BJ (cell line): ENCODE measurements around the gene ZNG1F. TPM values are rescaled to one million over a fixed set of nuclear protein-coding genes. Genes with fewer than 3 reads are reported as not detected.
"Not testable (repeated sequence)": the region's sequence is repeated elsewhere in the genome, so short reads cannot be mapped to it uniquely, and the experiment has no call there.

Experiments
- CTCF ChIA-PET: fragments of 350-600 bp; formaldehyde crosslinking; extraction: SDS; loops from one replicate; lab custom pipeline; 2021; ENCODE audit warnings: antibody characterized with exemption, inconsistent platforms; lab: Yijun Ruan, JAX
- POLR2A ChIA-PET: fragments of 300-600 bp; sonication (Branson Sonifier 250); formaldehyde crosslinking; extraction: SDS; loops from one replicate; lab custom pipeline; 2021; ENCODE audit warnings: antibody characterized with exemption; lab: Charles Lee
- DNase-seq: peaks from one replicate; pipeline ENCODE4 v3.0.0-alpha.2; 2011; ENCODE audit warnings: low read depth
- H3K27me3 ChIP-seq: 2 replicates; pipeline ENCODE4 v1.6.0; 2011; ENCODE audit warnings: low read length; ENCODE audit not compliant: control insufficient read depth, insufficient read depth
- H3K36me3 ChIP-seq: 2 replicates; pipeline ENCODE4 v1.5.1; 2011; ENCODE audit warnings: low read length; ENCODE audit not compliant: control insufficient read depth, insufficient read depth
- H3K4me3 ChIP-seq: 2 replicates; pipeline ENCODE4 v1.5.1; 2011; ENCODE audit warnings: low read depth, mild to moderate bottlenecking, control low read depth, low read length
- polyA plus RNA-seq: library from polyadenylated mRNA; depleted of rRNA; stranded (reverse); fragments of >200 nt; gene quantifications from 2 replicates; pipeline ENCODE4 v1.2.3, GENCODE V29; 2011

ZNG1F gene
- polyA plus RNA-seq, 1 experiment = 1.1 TPM

DNA sequence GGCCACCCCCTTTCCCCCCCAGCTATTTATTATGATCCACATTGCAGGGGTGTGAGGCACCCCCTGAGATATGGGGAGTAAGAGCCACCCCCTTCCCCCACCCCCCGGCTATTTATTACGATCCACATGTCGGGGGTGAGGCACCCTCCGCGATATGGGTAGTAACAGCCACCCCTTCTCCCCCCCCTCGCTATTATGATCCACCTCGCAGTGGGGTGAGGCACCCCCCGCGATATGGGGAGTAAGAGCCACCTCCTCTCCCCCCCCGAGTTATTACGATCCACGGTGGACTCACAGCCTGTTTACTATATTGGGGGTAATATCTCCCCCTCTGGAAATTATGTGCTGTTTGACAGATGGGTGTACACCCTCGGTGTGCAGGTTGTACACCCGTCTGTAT lies 75.8 kb downstream of the ZNG1F start:
- H3K4me3 ChIP-seq, POLR2A ChIA-PET, H3K36me3 ChIP-seq, H3K27me3 ChIP-seq, DNase-seq, CTCF ChIA-PET: not testable (repeated sequence)

DNA sequence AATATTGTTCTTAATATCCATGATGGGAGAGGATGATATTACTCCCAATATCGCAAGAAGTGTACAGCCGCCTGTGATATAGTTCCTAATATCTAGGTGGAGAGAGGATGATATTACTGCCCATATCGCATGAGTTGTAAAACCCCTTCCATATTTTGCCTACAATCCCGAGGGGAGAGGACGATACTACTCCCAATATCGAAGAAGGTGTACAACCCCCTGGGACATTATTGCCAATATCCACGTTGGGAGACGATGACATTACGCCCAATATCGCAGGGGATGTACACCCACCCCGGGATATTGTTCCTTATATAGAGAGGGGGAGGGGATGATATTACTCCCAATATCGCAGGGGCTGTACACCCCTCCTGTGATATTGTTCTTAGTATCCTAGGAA lies 77.7 kb downstream of the ZNG1F start:
- POLR2A ChIA-PET, H3K36me3 ChIP-seq, H3K4me3 ChIP-seq, CTCF ChIA-PET, DNase-seq, H3K27me3 ChIP-seq: not testable (repeated sequence)

DNA sequence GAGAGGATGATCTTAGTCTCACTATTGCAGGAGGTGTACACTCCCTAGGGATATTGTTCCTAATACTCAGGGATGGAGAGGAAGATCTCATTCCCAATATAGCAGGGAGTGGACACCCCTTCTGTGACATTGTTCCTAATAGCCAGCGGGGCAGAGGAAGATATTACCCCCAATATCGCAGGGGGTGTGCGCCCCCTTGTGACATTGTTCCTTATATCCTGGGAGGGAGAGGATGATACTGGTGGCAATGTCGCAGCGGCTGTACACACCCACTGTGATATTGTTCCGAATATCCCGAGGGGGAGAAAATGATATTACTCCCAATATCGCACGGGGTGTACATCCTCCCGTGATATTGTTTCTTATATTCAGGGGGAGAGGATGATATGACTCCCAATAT lies 78.2 kb downstream of the ZNG1F start:
- H3K4me3 ChIP-seq, H3K27me3 ChIP-seq, H3K36me3 ChIP-seq, CTCF ChIA-PET, POLR2A ChIA-PET, DNase-seq: not testable (repeated sequence)

- DNase-seq, POLR2A ChIA-PET, H3K27me3 ChIP-seq, CTCF ChIA-PET, H3K4me3 ChIP-seq, H3K36me3 ChIP-seq: not testable (repeated sequence)
Observed at GRCh38 chr9:41109253-41109652, 79.9 kb downstream of the ZNG1F start.

DNA sequence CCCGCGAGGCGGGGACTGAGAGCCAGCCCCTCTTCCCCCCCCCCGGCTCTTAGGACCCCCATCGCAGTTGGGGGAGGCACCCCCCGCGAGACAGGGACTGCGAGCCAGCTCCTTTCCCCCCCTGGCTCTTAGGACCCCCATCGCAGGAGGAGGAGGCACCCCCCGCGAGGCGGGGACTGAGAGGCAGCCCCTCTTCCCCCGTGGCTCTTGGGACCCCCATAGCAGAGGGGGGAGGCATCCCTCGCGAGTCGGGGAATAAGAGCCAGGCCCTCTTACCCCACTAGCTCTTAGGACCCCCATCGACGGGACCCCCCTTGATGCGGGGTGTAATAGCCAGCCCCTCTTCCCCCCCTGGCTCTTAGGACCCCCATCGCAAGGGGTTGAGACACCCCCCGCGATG lies 80.3 kb downstream of the ZNG1F start:
- POLR2A ChIA-PET, H3K36me3 ChIP-seq, CTCF ChIA-PET, H3K27me3 ChIP-seq, H3K4me3 ChIP-seq, DNase-seq: not testable (repeated sequence)

GRCh38 chr9:41106472-41107116 lies 82.5 kb downstream of the ZNG1F start:
- H3K4me3 ChIP-seq, DNase-seq, H3K27me3 ChIP-seq, H3K36me3 ChIP-seq, CTCF ChIA-PET, POLR2A ChIA-PET: not testable (repeated sequence)

- H3K36me3 ChIP-seq, CTCF ChIA-PET, H3K27me3 ChIP-seq, DNase-seq, POLR2A ChIA-PET, H3K4me3 ChIP-seq: not testable (repeated sequence)
Observed at GRCh38 chr9:41105557-41106253, 83.4 kb downstream of the ZNG1F start.

DNA sequence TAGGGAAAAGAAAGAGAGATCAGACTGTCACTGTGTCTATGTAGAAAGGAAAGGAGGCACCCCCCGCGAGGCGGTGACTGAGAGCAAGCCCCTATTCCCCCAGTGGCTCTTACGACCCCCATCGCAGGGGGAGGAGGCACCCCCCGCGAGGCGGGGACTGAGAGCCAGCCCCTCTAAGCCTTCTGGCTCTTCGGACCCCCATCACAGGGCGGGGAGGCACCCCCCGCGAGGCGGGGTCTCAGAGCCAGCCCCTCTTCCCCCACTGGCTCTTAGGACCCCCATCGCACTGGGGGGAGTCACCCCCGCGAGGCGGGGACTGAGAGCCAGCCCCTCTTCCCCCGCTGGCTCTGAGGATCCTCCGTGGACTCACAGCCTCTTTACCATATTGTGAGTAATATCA lies 84.6 kb downstream of the ZNG1F start:
- H3K4me3 ChIP-seq, H3K36me3 ChIP-seq, DNase-seq, H3K27me3 ChIP-seq, CTCF ChIA-PET, POLR2A ChIA-PET: not testable (repeated sequence)

DNA sequence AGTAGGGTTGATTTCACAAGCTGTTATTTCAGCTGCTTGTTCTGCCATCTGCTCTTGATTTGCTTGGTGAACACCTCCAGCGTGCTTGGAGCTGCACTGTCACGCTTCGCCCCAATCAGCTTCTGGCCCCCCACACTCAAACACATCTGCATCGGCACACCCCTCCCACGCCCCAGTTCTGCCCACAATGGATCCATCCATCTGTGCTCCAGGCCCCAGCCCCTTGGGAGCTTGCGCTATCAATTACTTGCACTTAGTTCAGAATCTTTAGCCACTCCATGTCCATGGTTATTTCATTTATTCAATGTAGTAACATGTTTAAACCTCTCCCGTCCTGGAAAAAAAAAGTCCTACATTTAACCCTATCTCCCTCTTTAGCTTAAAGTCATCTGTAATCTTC lies 88.6 kb downstream of the ZNG1F start:
- H3K27me3 ChIP-seq, POLR2A ChIA-PET, DNase-seq, H3K4me3 ChIP-seq, CTCF ChIA-PET, H3K36me3 ChIP-seq: not testable (repeated sequence)

GRCh38 chr9:41098759-41099158 lies 90.4 kb downstream of the ZNG1F start:
- CTCF ChIA-PET, H3K4me3 ChIP-seq, POLR2A ChIA-PET, DNase-seq, H3K27me3 ChIP-seq, H3K36me3 ChIP-seq: not testable (repeated sequence)

DNA sequence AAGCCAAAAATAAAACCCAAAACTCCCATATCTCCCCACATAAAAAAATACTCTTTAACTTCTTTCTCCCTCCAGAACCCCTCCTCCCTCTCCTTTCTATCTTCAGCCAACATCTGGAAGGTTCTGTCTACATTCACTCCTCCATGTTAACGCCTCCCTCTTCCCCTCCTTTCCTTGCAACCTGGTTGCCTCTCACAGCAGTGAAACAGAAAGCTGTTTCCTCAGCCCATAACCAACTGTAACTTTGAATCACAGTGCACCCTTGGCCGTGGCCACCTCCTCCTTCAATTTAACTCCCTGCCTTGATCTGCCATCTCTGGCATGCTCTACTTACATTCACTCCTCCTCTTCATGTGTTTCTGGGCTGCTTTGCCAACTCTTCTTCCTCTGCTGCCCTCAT lies 94.1 kb downstream of the ZNG1F start:
- H3K36me3 ChIP-seq, DNase-seq, POLR2A ChIA-PET, H3K27me3 ChIP-seq, H3K4me3 ChIP-seq, CTCF ChIA-PET: not testable (repeated sequence)

DNA sequence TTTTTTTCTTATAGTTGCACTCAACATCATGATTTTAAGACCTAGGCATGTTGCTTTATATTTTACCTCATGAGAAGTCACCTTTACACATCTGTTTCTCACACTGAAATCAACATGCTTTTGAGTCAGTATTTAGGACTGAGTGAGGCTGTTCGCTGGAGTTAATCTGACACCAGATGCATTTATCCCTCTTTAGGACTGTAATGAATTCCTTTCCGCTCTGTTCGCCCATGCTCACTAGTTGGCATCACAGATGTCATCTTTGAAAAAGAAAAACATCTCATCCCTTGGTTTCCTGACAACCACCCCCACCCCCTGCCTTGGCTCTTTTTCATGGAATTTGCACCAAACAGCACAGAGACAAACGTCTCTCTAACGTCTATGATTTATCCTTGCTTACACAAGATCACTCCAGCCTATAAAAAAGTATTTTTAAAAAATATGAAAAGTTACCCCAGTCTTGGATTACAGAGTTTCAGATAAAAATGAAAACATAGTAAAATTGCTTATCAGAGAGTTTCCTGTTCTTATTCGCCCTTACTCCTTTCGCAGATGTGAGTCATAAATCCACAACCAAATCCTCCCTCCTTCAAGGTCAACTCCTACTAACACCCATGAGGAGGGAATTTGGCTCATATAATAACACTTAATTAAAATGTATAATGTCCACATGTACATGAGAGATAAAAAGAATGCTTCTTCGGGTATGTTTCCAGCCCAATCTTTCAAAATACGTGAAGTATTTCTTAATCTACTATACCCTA lies 94.9 kb downstream of the ZNG1F start:
- H3K4me3 ChIP-seq, H3K36me3 ChIP-seq, POLR2A ChIA-PET, CTCF ChIA-PET, H3K27me3 ChIP-seq, DNase-seq: not testable (repeated sequence)

GRCh38 chr9:41090922-41091321 lies 98.2 kb downstream of the ZNG1F start:
- H3K27me3 ChIP-seq, H3K4me3 ChIP-seq, H3K36me3 ChIP-seq, DNase-seq, POLR2A ChIA-PET, CTCF ChIA-PET: not testable (repeated sequence)
